Mammary epithelial cell (primary cell): ENCODE results near the gene CNTNAP4.

Experiments used
- EZH2 ChIP-seq: IDR thresholded peaks from 2 replicates; pipeline ENCODE4 v1.6.1; 2012; ENCODE audit warnings: low read length, inconsistent platforms, borderline replicate concordance
- TF ChIP-seq, protein P1 (sequence below), 2 donors: IDR thresholded peaks in 1 of 2; conservative IDR thresholded peaks in 1 of 2; 2 replicates each; pipeline ENCODE4 v1.5.1; 2011 to 2012; ENCODE audit warnings: inconsistent platforms in 2 of 2, low read length in 2 of 2, mild to moderate bottlenecking in 2 of 2, control low read depth in 1 of 2, low read depth in 1 of 2; ENCODE audit not compliant: insufficient read depth in 1 of 2; ENCODE audit errors: extremely low read depth in 1 of 2

DNA sequence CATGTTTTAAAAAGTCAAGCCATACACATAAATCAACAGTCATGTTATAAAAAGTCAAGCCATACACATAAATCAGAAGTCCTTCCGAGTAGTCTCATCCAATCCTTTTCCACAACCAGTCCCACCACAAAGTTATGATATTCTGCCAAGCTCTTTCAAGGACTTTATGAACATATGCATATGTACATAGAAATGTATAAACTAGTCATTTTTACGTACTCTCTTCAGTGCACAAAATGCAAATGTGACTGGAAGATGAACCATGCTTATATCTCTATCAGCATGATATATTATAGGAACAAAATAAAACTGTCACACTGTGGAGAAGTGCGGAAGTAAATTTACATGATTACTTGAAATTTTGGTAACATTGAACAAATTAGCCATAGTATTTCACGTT, 200.9 kb downstream of the CNTNAP4 start:
- TF ChIP-seq EZH2, result no peak
- TF ChIP-seq, protein P1, sequence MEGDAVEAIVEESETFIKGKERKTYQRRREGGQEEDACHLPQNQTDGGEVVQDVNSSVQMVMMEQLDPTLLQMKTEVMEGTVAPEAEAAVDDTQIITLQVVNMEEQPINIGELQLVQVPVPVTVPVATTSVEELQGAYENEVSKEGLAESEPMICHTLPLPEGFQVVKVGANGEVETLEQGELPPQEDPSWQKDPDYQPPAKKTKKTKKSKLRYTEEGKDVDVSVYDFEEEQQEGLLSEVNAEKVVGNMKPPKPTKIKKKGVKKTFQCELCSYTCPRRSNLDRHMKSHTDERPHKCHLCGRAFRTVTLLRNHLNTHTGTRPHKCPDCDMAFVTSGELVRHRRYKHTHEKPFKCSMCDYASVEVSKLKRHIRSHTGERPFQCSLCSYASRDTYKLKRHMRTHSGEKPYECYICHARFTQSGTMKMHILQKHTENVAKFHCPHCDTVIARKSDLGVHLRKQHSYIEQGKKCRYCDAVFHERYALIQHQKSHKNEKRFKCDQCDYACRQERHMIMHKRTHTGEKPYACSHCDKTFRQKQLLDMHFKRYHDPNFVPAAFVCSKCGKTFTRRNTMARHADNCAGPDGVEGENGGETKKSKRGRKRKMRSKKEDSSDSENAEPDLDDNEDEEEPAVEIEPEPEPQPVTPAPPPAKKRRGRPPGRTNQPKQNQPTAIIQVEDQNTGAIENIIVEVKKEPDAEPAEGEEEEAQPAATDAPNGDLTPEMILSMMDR (conservative IDR thresholded peaks at IDR 0.05 in 1 of 2, IDR thresholded peaks at IDR 0.05 in 1 of 2; ENCODE audit: extremely low read depth in 1 of 2, insufficient read depth in 1 of 2, low read depth in 1 of 2, low read length in 2 of 2), result no peak
